Measurements from ENCODE around the gene MAD1L1. TPM values are rescaled to one million over a fixed set of nuclear protein-coding genes. Genes with fewer than 3 reads are reported as not detected.
A peak's percentile ranks its signal among the peaks of the same experiment; 100 is the strongest.

MAD1L1 gene
- total RNA-seq, 1 donor from 2014 or later, result 53.8 TPM

- Mint-ChIP-seq H3K9me3 (no peaks in the 10 kb centered on the region), H3K4me3 (no peak overlapping the region), H3K4me1 (peaks cover 20% of the 10 kb centered on the region), H3K27me3 (ENCODE audit: low read depth) (no peaks in the 10 kb centered on the region), H3K27ac (ENCODE audit: unreplicated experiment) (no peak overlapping the region), H3K36me3 (ENCODE audit: low read depth) (no peaks in the 10 kb centered on the region)
- DNase-seq (ENCODE audit: low read depth, low spot score), result no peak
- TF ChIP-seq CTCF (conservative IDR thresholded peaks at IDR 0.05), result no peak
These were observed 285.0 kb downstream of the MAD1L1 start for GRCh38 chr7:1947586-1948217.

GRCh38 chr7:1946773-1947450 is 285.8 kb downstream of the MAD1L1 start:
- no peak for TF ChIP-seq CTCF (conservative IDR thresholded peaks at IDR 0.05)
- Mint-ChIP-seq H3K27ac (ENCODE audit: unreplicated experiment) (no peak overlapping the region), H3K27me3 (ENCODE audit: low read depth) (no peaks in the 10 kb centered on the region), H3K4me3 (no peak overlapping the region), H3K9me3 (no peaks in the 10 kb centered on the region), H3K36me3 (ENCODE audit: low read depth) (no peaks in the 10 kb centered on the region), H3K4me1 (peaks cover 24% of the 10 kb centered on the region)
- no peak for DNase-seq (ENCODE audit: low read depth, low spot score)

GRCh38 chr7:1946025-1946772 is 286.5 kb downstream of the MAD1L1 start:
- Mint-ChIP-seq H3K27me3 (ENCODE audit: low read depth) (no peaks in the 10 kb centered on the region), H3K4me3 (no peak overlapping the region), H3K36me3 (ENCODE audit: low read depth) (no peaks in the 10 kb centered on the region), H3K9me3 (no peaks in the 10 kb centered on the region), H3K27ac (ENCODE audit: unreplicated experiment) (no peak overlapping the region), H3K4me1 (peaks cover 24% of the 10 kb centered on the region)
- DNase-seq (ENCODE audit: low read depth, low spot score), result no peak
- no peak for TF ChIP-seq CTCF (conservative IDR thresholded peaks at IDR 0.05)

- no peak for DNase-seq (ENCODE audit: low read depth, low spot score)
- H3K36me3 Mint-ChIP-seq (ENCODE audit: low read depth), result no peaks in the 10 kb centered on the region
- no peaks in the 10 kb centered on the region for H3K27me3 Mint-ChIP-seq (ENCODE audit: low read depth)
- H3K4me1 Mint-ChIP-seq, result peaks cover 27% of the 10 kb centered on the region
- no peak for TF ChIP-seq CTCF (conservative IDR thresholded peaks at IDR 0.05)
- no peak overlapping the region for H3K27ac Mint-ChIP-seq (ENCODE audit: unreplicated experiment)
- H3K4me3 Mint-ChIP-seq, result no peak overlapping the region
- no peaks in the 10 kb centered on the region for H3K9me3 Mint-ChIP-seq
These were observed 287.2 kb downstream of the MAD1L1 start for GRCh38 chr7:1945558-1945957.

GRCh38 chr7:1944619-1945210 is 288.0 kb downstream of the MAD1L1 start:
- Mint-ChIP-seq H3K9me3 (no peaks in the 10 kb centered on the region), H3K4me1 (peaks cover 30% of the 10 kb centered on the region), H3K4me3 (no peak overlapping the region), H3K27me3 (ENCODE audit: low read depth) (no peaks in the 10 kb centered on the region), H3K36me3 (ENCODE audit: low read depth) (no peaks in the 10 kb centered on the region), H3K27ac (ENCODE audit: unreplicated experiment) (peak overlapping the region; percentile 87)
- no peak for TF ChIP-seq CTCF (conservative IDR thresholded peaks at IDR 0.05)
- no peak for DNase-seq (ENCODE audit: low read depth, low spot score)

All from neural crest cell (in vitro differentiated cells).